MM.1S (cell line): ENCODE data around the gene RSPH1.

Experiments used
- DNase-seq: peaks from one replicate; pipeline ENCODE4 v3.0.0-alpha.2; 2015
- H2AFZ ChIP-seq: fragments of 300-600 bp; sonication (generic); 2 replicates; pipeline ENCODE4 v1.6.0; 2016; ENCODE audit warnings: antibody characterized with exemption, low read length
- H3F3A ChIP-seq: fragments of 300-600 bp; sonication (generic); 2 replicates; pipeline ENCODE4 v1.6.1; 2016; ENCODE audit warnings: mild to moderate bottlenecking, antibody characterized with exemption, low read length, moderate library complexity, mixed read lengths; ENCODE audit not compliant: insufficient read depth
- H3K27ac ChIP-seq: fragments of 300-600 bp; sonication (generic); 2 replicates; pipeline ENCODE4 v1.5.1; 2016; ENCODE audit warnings: mild to moderate bottlenecking, low read length
- H3K27me3 ChIP-seq: fragments of 300-600 bp; sonication (generic); replicated peaks from 2 replicates; pipeline ENCODE4 v1.6.0; 2016; ENCODE audit warnings: low read length; ENCODE audit not compliant: insufficient read depth
- H3K36me3 ChIP-seq: fragments of 300-600 bp; sonication (generic); replicated peaks from 2 replicates; pipeline ENCODE4 v1.6.1; 2016; ENCODE audit warnings: mild to moderate bottlenecking, low read length, mixed read lengths; ENCODE audit not compliant: insufficient read depth
- H3K4me1 ChIP-seq: fragments of 300-600 bp; sonication (generic); 2 replicates; pipeline ENCODE4 v1.6.1; 2016; ENCODE audit warnings: low read length, mixed read lengths
- H3K4me2 ChIP-seq: fragments of 300-600 bp; sonication (generic); 2 replicates; pipeline ENCODE4 v1.6.0; 2016; ENCODE audit warnings: low read depth, low read length
- H3K4me3 ChIP-seq: fragments of 300-600 bp; sonication (generic); 2 replicates; pipeline ENCODE4 v1.5.1; 2016; ENCODE audit warnings: low read length, mixed read lengths
- H3K79me2 ChIP-seq: fragments of 300-600 bp; sonication (generic); 2 replicates; pipeline ENCODE4 v1.6.1; 2016; ENCODE audit warnings: mixed run types, low read length, mixed read lengths
- H3K9ac ChIP-seq: fragments of 300-600 bp; sonication (generic); 2 replicates; pipeline ENCODE4 v1.6.1; 2016; ENCODE audit warnings: low read length, mixed read lengths
- H3K9me2 ChIP-seq: fragments of 300-600 bp; sonication (generic); replicated peaks from 2 replicates; pipeline ENCODE4 v1.6.1; 2016; ENCODE audit warnings: mild to moderate bottlenecking, low read length, mixed read lengths; ENCODE audit not compliant: insufficient read depth
- H3K9me3 ChIP-seq: fragments of 300-600 bp; sonication (generic); replicated peaks from 2 replicates; pipeline ENCODE4 v1.6.1; 2016; ENCODE audit warnings: mild to moderate bottlenecking, low read length, mixed read lengths; ENCODE audit not compliant: insufficient read depth
- H4K20me1 ChIP-seq: fragments of 300-600 bp; sonication (generic); 2 replicates; pipeline ENCODE4 v1.6.1; 2016; ENCODE audit warnings: mild to moderate bottlenecking, low read length, moderate library complexity, mixed read lengths; ENCODE audit not compliant: insufficient read depth
- EZH2 ChIP-seq: fragments of 300-600 bp; sonication (generic); optimal IDR thresholded peaks from 2 replicates; pipeline ENCODE3; 2017; ENCODE audit warnings: low read depth, mild to moderate bottlenecking, antibody characterized with exemption, low read length, mixed read lengths
- EZH2phosphoT487 ChIP-seq: fragments of 300-600 bp; sonication (generic); IDR thresholded peaks from 2 replicates; pipeline ENCODE4 v1.6.1; 2018; ENCODE audit warnings: antibody characterized with exemption, low read length
- TF ChIP-seq, protein P1 (sequence below): fragments of 300-600 bp; sonication (generic); IDR thresholded peaks from 2 replicates; pipeline ENCODE4 v1.5.1; 2016; ENCODE audit warnings: antibody characterized with exemption, low read length, mixed read lengths

RSPH1 gene

GRCh38 chr21:42467140-42467983 lies 28.7 kb downstream of the RSPH1 start:
- DNase-seq = peak; percentile 85
- Histone ChIP-seq H3F3A (peaks cover 23% of the 10 kb centered on the region), H3K9me2 (no peaks in the 10 kb centered on the region), H3K79me2 (no peaks in the 10 kb centered on the region), H3K4me1 (peaks cover 49% of the 10 kb centered on the region), H3K27me3 (peaks cover 23% of the 10 kb centered on the region; the same call in 1 of the 2 replicates), H3K4me2 (peak overlapping the region; percentile 32), H3K9ac (no peak overlapping the region), H2AFZ (no peak overlapping the region), H3K36me3 (no peaks in the 10 kb centered on the region), H3K4me3 (no peak overlapping the region), H4K20me1 (no peaks in the 10 kb centered on the region), H3K27ac (peak overlapping the region; percentile 1; the same call in 1 of the 2 replicates), H3K9me3 (no peaks in the 10 kb centered on the region)
- TF ChIP-seq, protein P1, sequence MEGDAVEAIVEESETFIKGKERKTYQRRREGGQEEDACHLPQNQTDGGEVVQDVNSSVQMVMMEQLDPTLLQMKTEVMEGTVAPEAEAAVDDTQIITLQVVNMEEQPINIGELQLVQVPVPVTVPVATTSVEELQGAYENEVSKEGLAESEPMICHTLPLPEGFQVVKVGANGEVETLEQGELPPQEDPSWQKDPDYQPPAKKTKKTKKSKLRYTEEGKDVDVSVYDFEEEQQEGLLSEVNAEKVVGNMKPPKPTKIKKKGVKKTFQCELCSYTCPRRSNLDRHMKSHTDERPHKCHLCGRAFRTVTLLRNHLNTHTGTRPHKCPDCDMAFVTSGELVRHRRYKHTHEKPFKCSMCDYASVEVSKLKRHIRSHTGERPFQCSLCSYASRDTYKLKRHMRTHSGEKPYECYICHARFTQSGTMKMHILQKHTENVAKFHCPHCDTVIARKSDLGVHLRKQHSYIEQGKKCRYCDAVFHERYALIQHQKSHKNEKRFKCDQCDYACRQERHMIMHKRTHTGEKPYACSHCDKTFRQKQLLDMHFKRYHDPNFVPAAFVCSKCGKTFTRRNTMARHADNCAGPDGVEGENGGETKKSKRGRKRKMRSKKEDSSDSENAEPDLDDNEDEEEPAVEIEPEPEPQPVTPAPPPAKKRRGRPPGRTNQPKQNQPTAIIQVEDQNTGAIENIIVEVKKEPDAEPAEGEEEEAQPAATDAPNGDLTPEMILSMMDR = peak; percentile 58
- TF ChIP-seq EZH2 (no peak), EZH2phosphoT487 (no peak)

DNA sequence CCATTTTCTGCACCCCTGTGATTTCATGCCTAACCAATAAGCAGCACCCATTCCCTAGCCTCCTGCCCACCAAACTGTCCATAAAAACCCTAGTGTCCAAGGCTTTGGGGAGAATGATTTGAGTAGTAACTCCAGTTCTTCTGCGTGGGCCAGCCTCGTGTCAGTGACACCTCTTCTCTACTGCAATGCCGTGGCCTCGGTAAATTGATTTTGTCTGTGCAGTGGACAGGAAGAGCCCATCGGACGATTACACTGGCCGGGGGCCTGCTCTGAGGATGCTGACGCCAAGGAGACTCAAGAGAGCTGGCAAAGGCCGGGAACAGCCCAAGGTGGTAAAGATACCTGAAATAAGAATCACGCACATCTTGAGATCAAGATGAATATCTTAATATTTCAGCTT lies 29.3 kb downstream of the RSPH1 start:
- no peak overlapping the region for H2AFZ ChIP-seq
- peaks cover 16% of the 10 kb centered on the region; the same call in 1 of the 2 replicates for H3K27me3 ChIP-seq
- peak overlapping the region; percentile 1; the same call in 1 of the 2 replicates for H3K27ac ChIP-seq
- no peaks in the 10 kb centered on the region for H3K9me3 ChIP-seq
- no peak for DNase-seq
- H3K9me2 ChIP-seq = no peaks in the 10 kb centered on the region
- H3K36me3 ChIP-seq = no peaks in the 10 kb centered on the region
- H3F3A ChIP-seq = peaks cover 23% of the 10 kb centered on the region
- no peaks in the 10 kb centered on the region for H4K20me1 ChIP-seq
- TF ChIP-seq EZH2 (no peak), EZH2phosphoT487 (no peak)
- TF ChIP-seq, protein P1 = no peak
- peak overlapping the region; percentile 32 for H3K4me2 ChIP-seq
- no peaks in the 10 kb centered on the region for H3K79me2 ChIP-seq
- H3K4me1 ChIP-seq = peaks cover 56% of the 10 kb centered on the region
- H3K9ac ChIP-seq = no peak overlapping the region
- no peak overlapping the region for H3K4me3 ChIP-seq

DNA sequence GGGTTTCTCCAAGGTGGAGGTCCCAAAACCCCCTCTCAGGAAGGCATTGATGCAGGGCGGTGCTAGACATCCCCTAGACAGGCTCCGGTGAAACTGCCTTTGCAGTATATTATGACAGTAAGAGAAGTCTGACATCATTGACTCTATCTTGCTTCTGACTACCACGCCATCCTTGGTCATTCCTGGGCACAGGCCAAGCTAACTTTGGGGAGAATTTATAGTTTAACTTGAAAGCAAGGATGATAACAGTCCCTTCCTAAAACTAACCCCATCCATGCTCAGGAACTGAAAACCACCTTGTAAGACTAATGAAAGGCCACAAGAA lies 30.3 kb downstream of the RSPH1 start:
- no peak for DNase-seq
- TF ChIP-seq, protein P1 = no peak
- TF ChIP-seq EZH2 (no peak), EZH2phosphoT487 (no peak)
- Histone ChIP-seq H2AFZ (no peak overlapping the region), H3K27ac (peak overlapping the region; percentile 8; the same call in 1 of the 2 replicates), H3K9me3 (no peaks in the 10 kb centered on the region), H3F3A (peaks cover 30% of the 10 kb centered on the region), H3K4me2 (peak overlapping the region; percentile 45), H3K36me3 (no peaks in the 10 kb centered on the region), H3K79me2 (no peaks in the 10 kb centered on the region), H3K27me3 (peaks cover 10% of the 10 kb centered on the region; the same call in 1 of the 2 replicates), H4K20me1 (no peaks in the 10 kb centered on the region), H3K9me2 (no peaks in the 10 kb centered on the region), H3K4me3 (no peak overlapping the region), H3K4me1 (peaks cover 64% of the 10 kb centered on the region), H3K9ac (no peak overlapping the region)
